NCI-H146 (cell line): ENCODE results near the gene ADGRE1.

Source experiments
- DNase-seq: peaks from one replicate; lab custom pipeline; 2025; lab: John Stamatoyannopoulos, UW

ADGRE1 gene

GRCh38 chr19:6955082-6955481 lies 67.7 kb downstream of the ADGRE1 start:
- no peak for DNase-seq

- no peak for DNase-seq
Measured at GRCh38 chr19:6956573-6956972, 69.2 kb downstream of the ADGRE1 start.

GRCh38 chr19:6958791-6959190 lies 71.4 kb downstream of the ADGRE1 start:
- no peak for DNase-seq

GRCh38 chr19:6963244-6963852 lies 76.0 kb downstream of the ADGRE1 start:
- no peak for DNase-seq

- no peak for DNase-seq
Measured at GRCh38 chr19:6963937-6964336, 76.6 kb downstream of the ADGRE1 start.

- no peak for DNase-seq
Measured at GRCh38 chr19:6967967-6968366, 80.6 kb downstream of the ADGRE1 start.

- DNase-seq = no peak
Measured at GRCh38 chr19:6969490-6969889, 82.1 kb downstream of the ADGRE1 start.

- DNase-seq = no peak
Measured at GRCh38 chr19:6970021-6970420, 82.6 kb downstream of the ADGRE1 start.

GRCh38 chr19:6970443-6970842 lies 83.1 kb downstream of the ADGRE1 start:
- no peak for DNase-seq

- no peak for DNase-seq
Measured at GRCh38 chr19:6971366-6971765, 84.0 kb downstream of the ADGRE1 start.

GRCh38 chr19:6976197-6976596 lies 88.8 kb downstream of the ADGRE1 start:
- no peak for DNase-seq

- no peak for DNase-seq
Measured at GRCh38 chr19:6979399-6979798, 92.0 kb downstream of the ADGRE1 start.

GRCh38 chr19:6983448-6983847 lies 96.1 kb downstream of the ADGRE1 start:
- no peak for DNase-seq

- no peak for DNase-seq
Measured at GRCh38 chr19:6987850-6988249, 100.5 kb downstream of the ADGRE1 start.

GRCh38 chr19:6988257-6988656 lies 100.9 kb downstream of the ADGRE1 start:
- DNase-seq = no peak
